DND-41 (cell line): ENCODE data around the gene THSD4.

ENCODE experiments used
- CTCF ChIP-seq: IDR thresholded peaks from 2 replicates; pipeline ENCODE4 v1.5.1; 2012; ENCODE audit warnings: borderline replicate concordance, low read length, moderate library complexity, mild to moderate bottlenecking; ENCODE audit not compliant: poor library complexity, severe bottlenecking; ENCODE audit errors: extremely low read depth
- EZH2 ChIP-seq: IDR thresholded peaks from 3 replicates; pipeline ENCODE4 v1.6.1; 2012; ENCODE audit warnings: borderline replicate concordance, low read depth, mild to moderate bottlenecking, moderate library complexity, low read length, inconsistent platforms; ENCODE audit not compliant: severe bottlenecking

DNA sequence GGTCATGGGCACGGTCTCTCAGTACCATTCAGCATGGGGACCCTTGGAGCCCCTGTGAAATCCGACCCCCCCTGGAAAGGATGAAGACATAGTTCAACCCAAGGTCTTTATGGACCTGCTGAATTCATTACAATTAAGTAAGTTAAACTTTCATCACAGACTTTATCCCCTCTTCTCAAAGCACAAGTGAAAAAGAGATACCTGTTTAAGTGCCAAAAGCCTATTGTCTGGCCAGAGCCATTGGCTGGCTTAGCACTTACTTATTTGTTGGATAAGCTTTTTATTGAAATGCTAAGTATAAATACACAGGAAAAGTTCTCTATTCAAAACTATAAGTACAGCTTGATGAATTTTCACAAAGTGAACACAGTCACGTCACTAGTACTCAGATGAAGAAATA is 566.7 kb downstream of the THSD4 start:
- TF ChIP-seq CTCF (no peak), EZH2 (no peak)
